GM18502 (cell line): ENCODE data around the gene KIAA1191.
"Not testable (repeated sequence)": the region's sequence is repeated elsewhere in the genome, so short reads cannot be mapped to it uniquely, and the experiment has no call there.

ENCODE experiments used
- ATAC-seq: cut with Tn5 transposase; IDR thresholded peaks from one replicate; pipeline ENCODE4 v1.9.1; 2021; ENCODE audit warnings: mild to moderate bottlenecking; ENCODE audit not compliant: unreplicated experiment, poor library complexity

The KIAA1191 gene

DNA sequence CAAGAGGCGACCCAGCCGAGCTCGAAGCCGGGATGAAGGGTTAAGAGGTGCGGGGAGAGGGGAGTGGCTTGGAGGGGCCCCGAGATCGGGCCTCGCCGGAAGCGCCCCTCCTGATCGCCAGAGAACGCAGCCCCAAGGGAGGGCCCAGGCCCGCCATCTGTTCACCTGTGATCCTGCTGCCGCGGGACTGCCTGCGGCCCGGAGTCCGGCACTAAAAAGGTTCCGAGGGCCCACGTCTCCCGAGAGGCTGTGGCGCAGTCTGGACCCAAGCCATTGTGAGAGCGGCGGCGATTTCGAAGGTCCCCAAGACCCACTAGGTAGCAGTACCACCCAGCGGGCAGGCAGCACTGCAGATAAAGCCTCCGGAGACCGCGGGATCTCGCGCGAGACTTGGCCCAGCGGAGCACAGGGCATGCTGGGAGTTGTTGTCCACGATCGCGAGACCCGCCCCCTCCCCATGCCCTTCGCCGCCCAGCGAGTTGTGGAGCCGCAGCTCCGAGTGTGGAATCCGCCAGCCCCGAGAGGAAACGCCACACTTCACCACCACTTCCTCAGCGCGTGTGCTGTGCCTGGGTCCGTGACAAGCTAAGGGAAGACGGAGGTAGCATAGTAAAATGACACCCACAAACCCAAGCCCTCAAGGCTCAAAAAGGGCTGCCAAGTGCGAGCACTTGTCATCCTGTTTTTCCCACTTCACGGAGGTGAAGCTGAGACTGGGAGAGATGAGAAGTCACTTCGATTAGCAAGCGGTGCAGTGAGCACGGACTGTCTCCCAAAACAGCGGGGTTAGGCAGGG lies at the start of gene KIAA1191:
Gene KIAA1191 (minus strand): TSS at position 328 of the 796 bp plus-strand sequence. CDS start 2,256 bp downstream, outside the sequence.
- peak; percentile 92 for ATAC-seq

DNA sequence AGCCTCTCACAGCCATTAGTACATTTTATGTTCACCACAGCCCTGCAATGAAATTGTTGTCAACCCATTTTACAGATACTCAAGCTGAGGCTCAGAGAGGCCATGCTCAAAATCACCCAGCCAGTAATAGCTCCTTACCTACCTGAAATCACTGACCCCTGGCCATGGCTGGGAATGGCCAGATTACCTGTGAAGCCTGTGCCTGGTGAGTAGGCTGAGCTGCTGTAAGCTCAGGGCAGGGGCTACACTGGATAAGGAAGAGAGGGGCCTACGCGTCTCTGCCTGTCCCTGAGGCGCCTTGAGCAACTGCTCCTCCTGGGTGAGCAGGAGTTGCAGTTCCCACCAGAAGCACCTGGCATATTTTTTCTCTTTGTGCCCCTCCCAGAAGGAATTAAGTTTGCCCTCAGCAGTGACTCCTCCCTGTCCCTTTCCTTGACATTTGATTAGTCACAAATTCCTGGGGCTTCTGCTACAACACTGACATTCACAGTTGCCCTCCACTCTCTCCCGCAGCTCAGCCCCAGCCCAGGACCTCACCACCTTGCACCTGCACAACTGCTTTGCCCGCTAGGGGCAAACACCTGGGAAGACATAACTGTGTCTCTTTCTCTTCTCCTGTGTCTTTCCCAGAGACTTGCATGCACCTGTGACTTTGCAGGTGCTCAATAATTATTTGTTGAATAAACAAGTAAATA lies 49.1 kb upstream of the KIAA1191 start:
- ATAC-seq, result no peak

DNA sequence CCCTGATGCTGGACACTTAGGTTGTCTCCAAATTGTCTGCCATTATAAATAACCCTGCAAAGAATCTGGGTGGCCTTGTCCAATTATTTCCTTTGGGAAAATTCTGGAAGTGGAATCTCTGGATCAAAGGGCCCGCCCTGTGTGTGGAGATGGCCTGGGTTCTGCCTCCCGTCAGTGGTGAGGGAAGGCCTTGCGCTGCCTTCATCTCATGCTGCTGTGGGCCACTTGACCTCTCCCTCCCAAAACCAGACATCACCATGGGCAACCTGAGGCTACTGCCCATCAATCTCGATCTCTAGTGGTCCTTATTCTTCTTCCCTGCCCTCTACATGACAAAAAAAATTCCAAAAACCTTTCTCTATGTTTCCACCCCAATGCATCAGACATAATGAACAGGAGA lies 48.2 kb upstream of the KIAA1191 start:
- ATAC-seq, result no peak

GRCh38 chr5:176408590-176408989 lies 47.0 kb upstream of the KIAA1191 start:
- ATAC-seq, result no peak

GRCh38 chr5:176408252-176408573 lies 46.6 kb upstream of the KIAA1191 start:
- not testable (repeated sequence) for ATAC-seq

GRCh38 chr5:176407456-176408251 lies 46.1 kb upstream of the KIAA1191 start:
- ATAC-seq, result no peak

GRCh38 chr5:176406436-176407052 lies 45.0 kb upstream of the KIAA1191 start:
- no peak for ATAC-seq

GRCh38 chr5:176405656-176406435 lies 44.3 kb upstream of the KIAA1191 start:
- ATAC-seq, result no peak

GRCh38 chr5:176401281-176402205 lies 40.0 kb upstream of the KIAA1191 start:
- no peak for ATAC-seq

- no peak for ATAC-seq
Measured at GRCh38 chr5:176400382-176401156, 39.0 kb upstream of the KIAA1191 start.

DNA sequence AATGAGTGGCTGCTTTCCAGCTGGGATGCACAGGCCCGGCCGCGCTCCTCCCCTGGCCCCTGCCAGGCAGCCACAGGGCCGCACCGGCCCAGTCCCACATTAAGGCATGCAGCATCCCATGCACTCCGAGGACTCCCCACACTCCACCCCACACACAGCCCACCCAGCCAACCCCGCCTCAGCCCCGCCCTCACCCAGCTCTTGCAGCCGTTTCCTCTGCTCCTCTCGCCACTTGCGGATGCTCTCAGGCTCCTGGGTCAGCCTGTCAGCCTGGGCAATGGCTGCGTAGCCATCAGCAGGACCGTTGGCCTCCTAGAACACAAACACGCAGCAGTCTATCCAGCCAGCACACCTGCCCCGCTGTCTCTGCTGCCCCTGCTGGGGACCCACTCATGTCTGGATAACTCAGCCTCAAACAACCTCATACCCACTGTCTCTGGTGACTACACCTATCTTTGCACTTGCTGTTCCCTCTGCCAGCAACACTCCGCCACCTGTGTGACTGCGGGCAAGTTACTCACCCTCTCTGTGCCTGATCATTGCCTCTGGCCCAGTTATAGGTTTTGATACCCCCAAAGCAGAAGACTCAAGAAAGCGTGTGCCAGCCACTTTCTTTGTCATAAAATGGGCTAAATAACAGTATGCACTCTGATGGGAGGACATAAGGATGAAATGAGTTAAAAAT lies 36.3 kb upstream of the KIAA1191 start:
- ATAC-seq, result no peak

DNA sequence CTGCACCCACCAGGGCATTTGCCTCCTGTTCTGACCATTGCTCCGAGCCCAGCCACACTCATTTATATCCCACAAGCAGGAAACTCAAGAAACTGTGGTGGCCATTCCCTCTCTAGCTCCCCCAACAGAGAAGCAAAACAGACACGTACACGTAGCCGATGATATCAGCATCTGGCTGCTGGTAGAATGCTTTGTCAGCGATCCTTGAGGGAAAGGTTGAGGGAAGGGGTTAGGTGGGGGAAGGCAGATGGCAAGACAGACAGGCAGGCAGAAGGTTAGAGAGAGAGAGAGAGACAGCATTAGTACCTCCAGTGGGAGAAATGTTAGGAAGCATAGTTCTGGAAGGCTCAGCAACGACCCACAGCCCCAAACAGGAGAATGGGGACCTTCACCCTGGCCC lies 34.8 kb upstream of the KIAA1191 start:
- ATAC-seq, result no peak

DNA sequence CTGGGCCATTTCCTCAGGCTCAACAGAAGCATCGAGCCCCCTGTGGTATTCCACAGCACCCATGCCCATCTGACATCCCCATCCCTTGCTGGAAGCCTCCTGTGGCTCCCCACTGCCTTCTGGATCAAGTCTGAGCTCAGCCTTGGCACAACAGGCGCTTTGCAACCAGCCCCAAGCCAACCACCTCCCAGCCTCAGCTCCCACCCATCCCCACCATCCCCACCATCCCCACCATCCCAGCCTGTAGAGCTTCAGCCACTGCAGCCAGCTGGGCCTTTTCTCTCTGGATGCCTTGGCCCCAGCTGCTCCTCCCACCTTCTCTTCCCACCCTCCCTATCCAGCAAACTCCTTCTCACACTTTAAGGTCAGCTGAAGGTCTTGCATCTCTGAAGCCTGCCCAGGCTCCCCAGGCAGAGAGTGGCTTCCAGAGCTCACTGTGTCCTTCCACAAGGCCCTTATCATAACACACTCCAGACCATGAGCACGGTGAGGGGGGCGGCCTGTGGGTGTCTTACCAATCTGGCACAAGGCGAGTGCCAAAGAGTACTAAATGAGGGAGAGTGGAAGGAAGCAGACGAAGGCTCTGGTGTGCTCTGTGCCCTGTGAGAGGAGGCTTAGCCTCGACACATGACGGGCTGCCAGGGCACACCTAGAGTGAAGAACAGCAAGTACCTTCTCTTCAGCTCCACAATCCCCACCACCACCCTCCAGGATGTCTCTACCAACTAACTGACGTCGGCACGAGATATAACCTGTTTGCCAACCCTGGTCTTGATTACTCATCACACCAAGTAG lies 33.5 kb upstream of the KIAA1191 start:
- no peak for ATAC-seq

- no peak for ATAC-seq
Measured at GRCh38 chr5:176394096-176394495, 32.5 kb upstream of the KIAA1191 start.

DNA sequence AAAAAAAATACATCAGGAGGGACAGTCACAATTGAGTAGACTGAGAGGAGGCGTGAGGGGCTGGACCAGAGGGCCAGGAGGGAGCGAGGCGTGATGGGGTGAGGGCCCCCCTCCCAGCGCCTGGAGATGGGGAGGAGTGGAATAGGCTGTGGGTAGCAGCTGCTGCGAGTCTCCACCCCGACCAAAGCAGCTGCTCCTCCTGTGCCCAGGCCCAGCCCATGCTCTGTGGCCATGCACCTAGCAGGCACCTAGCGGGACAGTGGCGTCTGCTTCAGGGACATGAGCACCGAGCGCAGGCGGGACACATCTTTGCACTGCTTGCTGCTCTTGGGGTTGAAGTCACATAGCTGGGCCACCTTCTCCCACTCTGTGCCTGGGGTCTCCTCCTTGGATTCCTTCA lies 31.0 kb upstream of the KIAA1191 start:
- ATAC-seq, result no peak

- no peak for ATAC-seq
Measured at GRCh38 chr5:176391999-176392398, 30.4 kb upstream of the KIAA1191 start.

GRCh38 chr5:176391479-176391878 lies 29.9 kb upstream of the KIAA1191 start:
- ATAC-seq, result no peak
